Dermis lymphatic vessel endothelial cell (primary cell): ENCODE measurements around the gene DNAAF5. TPM values are rescaled to one million over a fixed set of nuclear protein-coding genes. Genes with fewer than 3 reads are reported as not detected.

Experiments
- total RNA-seq: library from RNA; depleted of rRNA; stranded (reverse); fragments of >200 nt; gene quantifications from 2 replicates; pipeline ENCODE4 v1.2.1, GENCODE V29; 2014

The DNAAF5 gene
- total RNA-seq: 9.6 and 14.3 TPM in 2 replicates

GRCh38 chr7:726084-726853, at the start of gene DNAAF5:
DNAAF5 (plus strand) TSS chr7:726699; CDS start chr7:726721, 22 bp downstream.

DNA sequence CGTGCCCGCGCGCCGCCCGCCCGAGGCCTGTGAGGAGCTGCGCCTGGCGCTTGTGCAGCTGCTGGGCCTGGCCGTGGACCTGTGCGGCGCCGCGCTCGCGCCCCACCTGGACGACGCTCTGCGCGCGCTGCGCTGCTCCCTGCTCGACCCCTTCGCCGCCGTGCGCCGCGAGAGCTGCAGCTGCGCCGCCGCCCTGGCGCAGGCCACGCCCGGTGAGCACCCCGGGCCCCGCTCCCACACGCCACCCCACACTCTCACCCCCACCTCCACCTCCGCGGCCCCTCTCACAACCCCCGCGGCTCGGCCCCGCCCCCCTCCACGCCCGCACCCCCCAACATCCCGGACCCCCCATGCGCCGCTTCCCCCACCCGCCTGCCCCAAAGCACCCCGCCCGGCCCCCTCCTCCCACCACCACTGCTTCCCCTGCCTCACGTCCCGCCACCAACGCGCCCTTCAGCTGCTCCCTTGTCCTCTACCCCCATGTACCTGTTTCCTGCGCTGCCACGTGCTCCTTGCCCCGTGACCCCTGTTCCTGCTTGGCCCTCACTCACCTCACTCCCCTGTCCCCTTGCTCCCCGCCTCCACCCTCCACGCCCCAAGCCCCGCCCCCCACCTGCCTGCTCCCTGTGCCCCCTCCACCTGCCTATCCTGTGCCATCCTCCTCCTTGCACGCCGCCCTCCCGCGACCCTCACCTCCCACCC, 756 bp downstream of the DNAAF5 start, which contains the start of gene PRKAR1B:
Gene PRKAR1B, minus strand, starts transcription at position 178 of the 702 bp plus-strand sequence. CDS start 15,776 bp downstream, outside the sequence.

DNA sequence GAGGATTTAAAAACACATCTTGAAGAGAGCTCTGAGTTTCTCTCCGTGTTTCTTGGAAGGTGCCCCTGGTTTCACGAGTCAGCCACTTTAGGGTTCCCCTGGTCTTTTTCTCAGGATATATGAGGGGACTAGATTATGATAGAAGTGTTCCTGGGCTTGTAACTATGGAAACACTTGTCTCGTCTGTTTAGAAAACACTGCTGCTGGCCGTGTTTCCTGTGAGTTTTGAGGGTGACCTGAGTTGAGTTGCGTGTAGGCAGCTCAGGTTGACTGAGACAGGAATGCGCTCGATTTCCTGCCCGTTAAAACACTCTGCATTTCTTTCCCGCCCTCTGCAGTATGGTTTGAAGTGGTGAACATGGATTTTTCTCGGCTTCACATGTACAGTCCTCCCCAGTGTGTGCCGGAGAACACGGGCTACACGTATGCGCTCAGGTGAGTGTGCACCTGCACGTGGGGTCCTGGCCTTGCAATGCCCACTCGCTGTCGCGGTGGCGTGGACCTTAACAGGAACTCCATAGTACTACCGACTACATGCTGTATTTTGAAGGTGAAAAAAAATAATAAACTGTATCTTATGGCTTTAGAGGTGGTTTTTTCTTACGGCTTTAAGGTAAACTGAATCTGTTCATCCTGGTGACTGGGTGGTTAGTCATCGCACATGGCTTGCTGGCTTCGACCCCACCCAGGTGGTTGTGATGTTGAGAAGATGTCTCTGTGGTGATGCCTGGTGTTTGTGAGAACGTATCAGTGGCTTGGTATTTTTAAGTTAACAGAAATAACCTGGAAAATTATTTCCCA, 105.9 kb downstream of the DNAAF5 start, which contains the start of gene SUN1:
Gene SUN1, plus strand, starts transcription at position 310 of the 801 bp plus-strand sequence. Its CDS starts 49 bp downstream, at position 359.

Other genes starting within 250 kb of the DNAAF5 start
- 49.2 and 97.9 TPM in 2 replicates for gene PDGFA, start 206.9 kb upstream of the DNAAF5 start, total RNA-seq
- 59.9 and 66.4 TPM in 2 replicates for gene PRKAR1B, start 582 bp downstream of the DNAAF5 start, total RNA-seq
- 171 and 175 TPM in 2 replicates for gene SUN1, start 105.8 kb downstream of the DNAAF5 start, total RNA-seq
- gene GET4, start 149.9 kb downstream of the DNAAF5 start, total RNA-seq: 30.0 and 35.3 TPM in 2 replicates
- 1.4 and 5.0 TPM in 2 replicates for gene ADAP1, start 228.0 kb downstream of the DNAAF5 start, total RNA-seq
- 6.3 and 6.8 TPM in 2 replicates for gene COX19, start 248.8 kb downstream of the DNAAF5 start, total RNA-seq